IPS-18a (cell line): ENCODE data around the gene NTNG1.
"Not testable (repeated sequence)": the region's sequence is repeated elsewhere in the genome, so short reads cannot be mapped to it uniquely, and the experiment has no call there.

ENCODE experiments used
- H3K27ac ChIP-seq: one replicate; pipeline ENCODE4 v1.5.1; 2013; ENCODE audit warnings: low read length
- H3K27me3 ChIP-seq: one replicate; pipeline ENCODE4 v1.6.1; 2013; ENCODE audit warnings: mild to moderate bottlenecking, low read length; ENCODE audit not compliant: control insufficient read depth, insufficient read depth
- H3K36me3 ChIP-seq: one replicate; pipeline ENCODE4 v1.6.1; 2013; ENCODE audit warnings: low read depth, low read length; ENCODE audit not compliant: control insufficient read depth
- H3K4me1 ChIP-seq: one replicate; pipeline ENCODE4 v1.6.1; 2013; ENCODE audit warnings: low read depth, low read length; ENCODE audit not compliant: control insufficient read depth
- H3K4me3 ChIP-seq: one replicate; pipeline ENCODE4 v1.5.1; 2013; ENCODE audit warnings: low read length
- H3K9ac ChIP-seq: one replicate; pipeline ENCODE4 v1.6.1; 2013; ENCODE audit warnings: mild to moderate bottlenecking, low read length, moderate library complexity
- H3K9me3 ChIP-seq: one replicate; pipeline ENCODE4 v1.6.1; 2013; ENCODE audit warnings: low read depth, low read length; ENCODE audit not compliant: control insufficient read depth

NTNG1 gene

DNA sequence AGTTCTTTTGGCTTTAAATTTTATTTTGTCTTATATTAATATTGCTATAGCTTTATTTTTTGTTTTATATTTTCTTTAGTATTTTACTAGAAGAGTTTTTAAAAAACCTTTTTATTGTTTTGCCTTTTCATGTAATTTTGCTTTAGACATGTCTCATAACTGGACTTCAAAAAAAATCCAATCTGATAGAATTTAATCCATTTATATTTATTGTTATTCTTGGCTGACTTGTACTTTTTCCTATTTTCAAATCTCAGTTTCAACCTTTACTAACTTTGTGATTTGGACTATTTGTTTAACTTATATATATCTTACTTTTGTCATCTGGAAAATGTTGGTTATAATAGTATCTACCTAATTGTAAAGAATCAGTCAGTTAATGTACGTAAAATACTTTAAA, 61.2 kb downstream of the NTNG1 start:
- Histone ChIP-seq H3K27ac (no peak overlapping the region), H3K9ac (no peak overlapping the region), H3K27me3 (no peaks in the 10 kb centered on the region), H3K36me3 (no peaks in the 10 kb centered on the region), H3K4me3 (no peak overlapping the region), H3K4me1 (no peaks in the 10 kb centered on the region), H3K9me3 (peaks cover 10% of the 10 kb centered on the region)

DNA sequence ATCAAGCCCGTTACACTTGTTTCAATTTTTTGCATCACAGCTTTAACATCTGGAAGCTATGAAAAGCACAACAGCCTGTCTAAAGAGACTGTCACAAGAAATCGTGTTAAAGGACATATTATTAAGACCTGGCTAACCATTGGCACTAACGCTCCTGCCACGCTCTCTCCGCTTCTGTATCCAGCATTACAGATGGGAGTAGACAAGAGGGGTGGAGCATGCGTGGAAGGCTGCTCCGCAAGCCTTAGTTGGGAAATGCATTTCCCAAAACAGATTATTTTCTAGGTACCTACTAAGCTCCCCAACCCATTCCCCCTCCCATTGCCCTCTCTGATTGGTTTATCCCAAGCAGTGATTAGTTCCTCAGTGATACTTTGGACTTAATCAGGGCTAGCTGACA, 72.4 kb downstream of the NTNG1 start:
- Histone ChIP-seq H3K27me3 (no peaks in the 10 kb centered on the region), H3K9me3 (no peaks in the 10 kb centered on the region), H3K27ac (no peak overlapping the region), H3K4me3 (no peak overlapping the region), H3K4me1 (no peaks in the 10 kb centered on the region), H3K9ac (no peak overlapping the region), H3K36me3 (no peaks in the 10 kb centered on the region)

- Histone ChIP-seq H3K9me3 (no peaks in the 10 kb centered on the region), H3K4me1 (no peaks in the 10 kb centered on the region), H3K9ac (no peak overlapping the region), H3K27ac (no peak overlapping the region), H3K4me3 (no peak overlapping the region), H3K36me3 (no peaks in the 10 kb centered on the region), H3K27me3 (no peaks in the 10 kb centered on the region)
Measured at GRCh38 chr1:107220036-107220435, 79.2 kb downstream of the NTNG1 start.

DNA sequence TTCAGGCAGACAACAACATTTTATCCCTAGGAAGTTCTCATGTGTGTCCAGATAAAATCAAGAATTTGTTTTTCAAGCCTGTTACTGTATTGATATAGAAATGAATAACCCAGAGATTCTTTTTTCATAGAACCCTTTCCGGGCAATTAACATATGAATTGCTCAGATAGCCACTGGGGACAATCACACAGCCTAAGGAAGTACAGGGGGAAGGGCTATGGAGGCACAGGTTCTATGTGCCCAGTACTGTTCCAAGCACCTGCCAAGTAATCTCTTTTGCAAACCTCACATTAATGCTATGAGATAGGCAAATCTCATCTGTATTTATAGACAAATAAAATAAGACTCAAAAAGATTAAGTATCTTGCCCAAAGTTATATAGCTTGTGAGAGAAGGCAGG, 84.9 kb downstream of the NTNG1 start:
- H3K9me3 ChIP-seq = no peaks in the 10 kb centered on the region
- no peaks in the 10 kb centered on the region for H3K36me3 ChIP-seq
- H3K4me3 ChIP-seq = no peak overlapping the region
- no peak overlapping the region for H3K9ac ChIP-seq
- no peaks in the 10 kb centered on the region for H3K27me3 ChIP-seq
- H3K27ac ChIP-seq = no peak overlapping the region
- peaks cover 24% of the 10 kb centered on the region for H3K4me1 ChIP-seq

- H3K27me3 ChIP-seq = no peaks in the 10 kb centered on the region
- H3K9ac ChIP-seq = no peak overlapping the region
- no peaks in the 10 kb centered on the region for H3K36me3 ChIP-seq
- no peak overlapping the region for H3K4me3 ChIP-seq
- no peaks in the 10 kb centered on the region for H3K9me3 ChIP-seq
- no peak overlapping the region for H3K27ac ChIP-seq
- H3K4me1 ChIP-seq = peaks cover 24% of the 10 kb centered on the region
Measured at GRCh38 chr1:107228704-107229371, 88.0 kb downstream of the NTNG1 start.

DNA sequence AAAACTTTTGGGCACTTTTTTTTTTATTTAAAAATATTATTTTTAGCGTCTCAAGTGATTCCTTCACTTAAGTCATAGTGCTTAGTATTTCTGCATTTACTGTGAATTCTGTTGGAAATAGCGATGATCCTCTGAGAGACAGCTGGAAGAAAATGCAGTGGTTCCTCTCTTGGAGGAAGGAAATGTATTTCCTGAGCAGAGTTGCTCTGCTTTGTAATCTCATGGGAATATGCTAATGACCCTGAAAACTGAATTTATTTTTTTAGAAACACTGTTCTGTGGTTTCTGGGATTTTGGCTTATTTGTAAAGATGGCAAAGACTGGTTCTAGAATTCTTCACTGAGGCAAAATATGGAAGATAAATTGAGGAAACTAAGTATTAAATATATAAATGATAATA, 88.9 kb downstream of the NTNG1 start:
- Histone ChIP-seq H3K27ac (no peak overlapping the region), H3K4me3 (no peak overlapping the region), H3K4me1 (peaks cover 24% of the 10 kb centered on the region)

GRCh38 chr1:107230121-107230520, 89.3 kb downstream of the NTNG1 start:
- H3K27ac ChIP-seq = no peak overlapping the region
- no peaks in the 10 kb centered on the region for H3K36me3 ChIP-seq
- no peak overlapping the region for H3K4me3 ChIP-seq
- no peak overlapping the region for H3K9ac ChIP-seq
- H3K4me1 ChIP-seq = peaks cover 24% of the 10 kb centered on the region
- H3K27me3 ChIP-seq = no peaks in the 10 kb centered on the region
- no peaks in the 10 kb centered on the region for H3K9me3 ChIP-seq

More for the DNA sequence above, 88.9 kb downstream of the NTNG1 start:
- H3K36me3 ChIP-seq = no peaks in the 10 kb centered on the region
- H3K9me3 ChIP-seq = no peaks in the 10 kb centered on the region
- no peaks in the 10 kb centered on the region for H3K27me3 ChIP-seq
- no peak overlapping the region for H3K9ac ChIP-seq

- H3K27me3 ChIP-seq = no peaks in the 10 kb centered on the region
- no peak overlapping the region for H3K9ac ChIP-seq
- no peak overlapping the region for H3K4me3 ChIP-seq
- H3K36me3 ChIP-seq = no peaks in the 10 kb centered on the region
- H3K9me3 ChIP-seq = no peaks in the 10 kb centered on the region
- no peak overlapping the region for H3K27ac ChIP-seq
- peaks cover 12% of the 10 kb centered on the region for H3K4me1 ChIP-seq
Measured at GRCh38 chr1:107231291-107231690, 90.5 kb downstream of the NTNG1 start.

- Histone ChIP-seq H3K27ac (no peak overlapping the region), H3K4me3 (no peak overlapping the region), H3K9ac (no peak overlapping the region), H3K9me3 (no peaks in the 10 kb centered on the region), H3K36me3 (no peaks in the 10 kb centered on the region), H3K27me3 (no peaks in the 10 kb centered on the region), H3K4me1 (peaks cover under 1% of the 10 kb centered on the region)
Measured at GRCh38 chr1:107232426-107232825, 91.6 kb downstream of the NTNG1 start.

- H3K4me3 ChIP-seq, H3K9ac ChIP-seq, H3K27ac ChIP-seq, H3K9me3 ChIP-seq, H3K27me3 ChIP-seq, H3K4me1 ChIP-seq, H3K36me3 ChIP-seq: not testable (repeated sequence)
Measured at GRCh38 chr1:107236760-107237159, 95.9 kb downstream of the NTNG1 start.

- peaks cover 15% of the 10 kb centered on the region for H3K4me1 ChIP-seq
- H3K9ac ChIP-seq = no peak overlapping the region
- no peaks in the 10 kb centered on the region for H3K9me3 ChIP-seq
- H3K27me3 ChIP-seq = no peaks in the 10 kb centered on the region
- H3K36me3 ChIP-seq = no peaks in the 10 kb centered on the region
- no peak overlapping the region for H3K4me3 ChIP-seq
- no peak overlapping the region for H3K27ac ChIP-seq
Measured at GRCh38 chr1:107243461-107243860, 102.6 kb downstream of the NTNG1 start.

DNA sequence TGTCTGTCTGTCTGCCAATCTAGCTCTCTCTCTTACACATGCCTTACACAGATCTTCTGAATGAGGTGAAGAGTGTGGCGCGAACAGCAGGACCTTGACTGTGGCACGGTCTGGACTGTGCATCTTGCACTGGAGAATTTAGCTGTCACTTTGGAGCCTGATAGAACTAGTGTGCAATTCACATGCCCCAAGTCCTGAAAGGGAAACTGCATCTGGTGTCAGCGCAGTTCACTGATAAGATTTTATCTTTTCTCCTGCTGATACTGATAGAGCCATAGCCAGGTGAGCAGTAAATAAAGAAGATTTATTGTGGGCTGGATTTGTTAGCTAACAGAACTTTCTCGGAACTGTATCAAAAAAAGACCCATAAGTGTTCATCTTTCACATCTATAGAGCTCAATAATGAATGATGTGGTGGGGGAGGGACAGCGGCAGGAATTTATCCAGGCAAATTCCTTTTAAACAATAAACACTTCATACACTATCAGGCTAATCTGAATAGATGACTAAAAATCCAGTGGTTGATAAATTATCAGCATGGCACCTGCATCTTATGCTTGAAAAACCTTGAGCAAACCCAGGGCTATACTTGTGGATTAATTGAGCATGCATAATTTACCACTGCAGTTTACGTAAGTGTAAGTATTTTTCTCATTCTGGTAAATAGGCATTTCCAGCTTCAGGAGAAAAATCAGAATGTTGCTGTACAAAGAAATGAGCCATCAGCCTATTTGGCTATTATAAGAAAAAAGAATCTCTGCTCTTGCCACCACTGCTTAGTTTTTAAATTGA, 104.1 kb downstream of the NTNG1 start:
- H3K4me1 ChIP-seq = peaks cover 19% of the 10 kb centered on the region
- H3K36me3 ChIP-seq = no peaks in the 10 kb centered on the region
- H3K9me3 ChIP-seq = no peaks in the 10 kb centered on the region
- no peak overlapping the region for H3K4me3 ChIP-seq
- no peaks in the 10 kb centered on the region for H3K27me3 ChIP-seq
- no peak overlapping the region for H3K9ac ChIP-seq
- no peak overlapping the region for H3K27ac ChIP-seq
